Suprapubic skin (tissue), 4 donors: ENCODE data around the gene DISP3.

Source experiments
- CTCF ChIP-seq, 2 donors: fragments of 200-600 bp in 1 of 2; fragments of 450-650 bp in 1 of 2; sonication (generic) in 1 of 2; IDR thresholded peaks; one replicate each; pipeline ENCODE4 v1.5.1; 2016 to 2019; ENCODE audit warnings: antibody characterized with exemption in 2 of 2, mild to moderate bottlenecking in 1 of 2, moderate library complexity in 1 of 2
- EP300 ChIP-seq: sonication (generic); formaldehyde crosslinking; IDR thresholded peaks from one replicate; pipeline ENCODE4 v1.6.1; 2017; ENCODE audit warnings: antibody characterized with exemption
- POLR2A ChIP-seq, 2 donors: fragments of 450-650 bp; IDR thresholded peaks; one replicate each; pipeline ENCODE4 v1.6.1; 2017; ENCODE audit warnings: antibody characterized with exemption in 2 of 2, mild to moderate bottlenecking in 2 of 2, moderate library complexity in 2 of 2
- POLR2AphosphoS5 ChIP-seq, 3 donors: sonication (generic); formaldehyde crosslinking; IDR thresholded peaks; one replicate each; pipeline ENCODE4 v1.6.1; 2017; ENCODE audit warnings: antibody characterized with exemption in 3 of 3

DNA sequence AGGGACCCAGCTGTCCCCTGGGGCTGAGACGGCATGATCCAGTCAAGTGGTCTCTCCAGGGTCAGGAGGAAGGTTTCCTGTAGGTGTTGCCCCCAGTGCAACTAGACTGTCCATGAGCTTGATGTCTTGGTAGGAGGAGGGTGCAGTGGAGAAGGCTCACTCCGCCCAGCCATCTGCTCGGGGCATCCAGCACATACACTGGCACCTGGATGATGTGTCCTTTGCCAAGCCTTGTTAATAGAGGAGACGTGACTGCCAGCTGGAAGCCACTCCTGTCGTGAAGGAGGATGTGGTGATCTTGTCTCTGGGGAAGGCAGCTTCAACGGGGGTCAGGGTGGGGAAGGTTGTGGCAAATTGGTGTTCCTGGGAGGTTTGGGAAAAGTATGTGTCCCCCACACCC, 6.2 kb downstream of the DISP3 start:
- TF ChIP-seq POLR2AphosphoS5 (IDR thresholded peaks at IDR 0.05) (no peak), CTCF (IDR thresholded peaks at IDR 0.05) (no peak), EP300 (no peak), POLR2A (IDR thresholded peaks at IDR 0.05) (no peak)
